MG63 (cell line): ENCODE results near the gene TDG. TPM values are rescaled to one million over a fixed set of nuclear protein-coding genes. Genes with fewer than 3 reads are reported as not detected.

ENCODE experiments used
- DNase-seq: peaks from one replicate; pipeline ENCODE4 v3.0.0-alpha.2; 2020
- H3K27me3 ChIP-seq: fragments of 250-450 bp; sonication (Bioruptor Pico); 2 replicates; pipeline ENCODE4 v1.5.1; 2020; ENCODE audit warnings: mild to moderate bottlenecking, moderate library complexity
- H3K36me3 ChIP-seq: fragments of 250-450 bp; sonication (Bioruptor Pico); 2 replicates; pipeline ENCODE4 v1.5.1; 2020; ENCODE audit warnings: mild to moderate bottlenecking, moderate library complexity
- H3K4me3 ChIP-seq: fragments of 250-450 bp; sonication (Bioruptor Pico); 2 replicates; pipeline ENCODE4 v1.5.1; 2020; ENCODE audit warnings: mild to moderate bottlenecking, moderate library complexity
- H3K9me3 ChIP-seq: fragments of 250-450 bp; sonication (Bioruptor Pico); 2 replicates; pipeline ENCODE4 v1.5.1; 2020; ENCODE audit warnings: mild to moderate bottlenecking, moderate library complexity
- total RNA-seq: library from RNA; depleted of rRNA; stranded (reverse); fragments of >200 nt; shearing (Covaris generic); gene quantifications from 2 replicates; pipeline ENCODE4 v1.2.3, GENCODE V29; 2014; ENCODE audit warnings: low replicate concordance

TDG gene
- total RNA-seq, 1 experiment from 2014 or later = 24.6 TPM

DNA sequence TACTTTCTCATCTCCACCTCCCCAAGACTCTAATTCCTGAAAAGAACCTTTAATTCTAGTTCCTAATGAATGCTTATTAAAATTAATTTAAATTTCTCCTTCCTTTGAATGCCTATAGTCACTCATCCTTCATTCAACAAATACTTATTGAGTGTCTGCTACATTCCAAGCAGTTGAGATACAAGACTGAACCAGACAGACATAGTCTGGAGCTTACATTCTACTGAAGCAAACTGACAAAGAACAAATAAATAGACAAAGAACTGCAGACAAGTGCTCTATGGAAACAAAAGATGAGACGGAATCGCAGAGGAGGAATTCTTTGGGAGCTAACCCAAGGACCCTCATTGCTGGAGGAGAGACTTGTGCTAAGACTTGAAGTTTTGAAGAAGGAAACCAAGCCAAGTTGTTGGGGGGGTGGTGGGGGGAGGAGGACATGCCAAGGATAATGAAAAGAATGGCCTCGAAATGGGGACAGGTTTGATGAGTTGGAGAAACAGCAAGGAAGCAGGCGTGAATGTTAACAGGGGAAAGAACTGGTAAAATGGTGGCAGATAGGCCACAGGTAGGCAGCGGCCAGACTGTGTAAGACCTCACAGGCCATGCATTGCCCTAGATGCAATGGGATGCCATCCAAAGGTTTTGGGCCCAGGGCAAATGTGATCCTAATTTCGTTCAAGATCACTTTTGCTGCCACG lies 9.7 kb upstream of the TDG start:
- Histone ChIP-seq H3K27me3 (no peaks in the 10 kb centered on the region), H3K36me3 (peaks cover 29% of the 10 kb centered on the region), H3K9me3 (no peaks in the 10 kb centered on the region), H3K4me3 (peak overlapping the region; percentile 79)
- DNase-seq = no peak

DNA sequence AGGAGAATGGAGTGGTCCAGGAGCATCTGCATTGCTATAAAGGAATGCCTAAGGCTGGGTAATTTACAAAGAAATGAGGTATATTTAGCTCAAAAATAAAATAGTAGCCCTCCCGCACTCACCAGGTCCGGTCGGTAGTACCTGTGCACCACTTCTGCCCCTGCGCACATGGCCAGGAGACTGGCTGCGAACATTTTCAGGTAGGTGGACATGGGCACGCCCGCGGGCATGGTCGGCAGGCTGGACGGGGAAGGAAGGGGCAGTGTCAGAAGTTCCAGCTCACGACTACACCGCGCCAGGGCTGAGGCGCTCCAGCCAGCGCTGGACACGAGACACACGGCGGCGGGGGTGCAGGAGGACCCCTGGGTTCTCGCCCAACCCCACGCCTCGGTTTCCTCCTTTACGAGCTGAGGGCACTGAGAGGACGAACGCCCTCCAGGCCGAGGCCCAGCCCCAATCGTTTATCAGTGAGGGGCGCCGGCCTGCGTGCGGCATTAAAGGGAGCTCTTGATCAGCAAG lies 9.1 kb upstream of the TDG start:
- DNase-seq = no peak
- Histone ChIP-seq H3K4me3 (peak overlapping the region; percentile 79), H3K36me3 (peaks cover 24% of the 10 kb centered on the region), H3K27me3 (no peaks in the 10 kb centered on the region), H3K9me3 (no peaks in the 10 kb centered on the region)

DNA sequence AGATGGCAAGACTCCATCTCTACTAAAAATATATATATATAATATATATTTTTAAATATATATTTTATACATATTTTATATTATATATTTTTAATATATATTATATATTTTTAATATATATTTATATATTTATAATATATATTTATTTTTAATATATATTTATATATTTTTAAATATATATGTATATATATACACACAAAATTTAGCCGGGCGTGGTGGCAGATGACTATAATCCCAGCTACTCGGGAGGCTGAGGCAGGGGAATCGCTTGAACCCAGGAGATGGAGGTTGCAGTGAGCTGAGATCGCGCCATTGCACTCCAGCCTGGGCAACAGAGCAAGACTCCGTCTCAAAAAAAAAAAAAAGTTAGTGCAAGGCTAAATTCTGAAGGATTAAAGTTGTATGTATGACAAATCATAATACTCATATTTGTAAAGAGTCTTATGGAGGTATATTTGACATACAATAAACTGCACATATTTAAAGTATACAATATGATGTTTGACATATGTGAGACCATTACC lies 7.7 kb upstream of the TDG start:
- DNase-seq = no peak
- Histone ChIP-seq H3K36me3 (peaks cover 23% of the 10 kb centered on the region), H3K4me3 (peak overlapping the region; percentile 79), H3K27me3 (no peaks in the 10 kb centered on the region), H3K9me3 (no peaks in the 10 kb centered on the region)

DNA sequence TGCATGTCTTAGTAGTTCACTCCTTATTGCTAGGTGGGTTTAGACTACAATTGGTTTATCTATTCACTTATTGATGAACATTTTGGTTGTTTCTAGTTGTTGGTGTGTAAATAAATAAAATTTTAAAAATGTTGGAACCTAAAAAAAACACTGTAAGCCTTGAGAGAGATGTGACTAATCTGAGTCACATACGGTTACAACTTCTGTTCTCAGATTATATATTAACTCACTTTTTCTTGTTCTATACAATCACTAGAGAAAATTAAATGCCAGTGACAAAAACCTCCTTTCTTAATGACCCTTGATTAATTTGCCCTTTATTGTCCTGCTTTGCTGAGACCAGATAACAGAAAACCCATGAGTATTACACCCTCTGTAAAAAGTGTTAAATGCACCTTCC lies 7.1 kb upstream of the TDG start:
- H3K4me3 ChIP-seq = no peak overlapping the region
- no peaks in the 10 kb centered on the region for H3K9me3 ChIP-seq
- no peaks in the 10 kb centered on the region for H3K27me3 ChIP-seq
- no peak for DNase-seq
- H3K36me3 ChIP-seq = peaks cover 18% of the 10 kb centered on the region

GRCh38 chr12:103960616-103961227 lies 5.0 kb upstream of the TDG start:
- Histone ChIP-seq H3K4me3 (no peak overlapping the region), H3K36me3 (peaks cover 3% of the 10 kb centered on the region; the same call in 1 of the 2 replicates), H3K9me3 (no peaks in the 10 kb centered on the region), H3K27me3 (no peaks in the 10 kb centered on the region)
- no peak for DNase-seq

GRCh38 chr12:103962493-103962892 lies 3.2 kb upstream of the TDG start:
- no peak for DNase-seq
- Histone ChIP-seq H3K36me3 (0 out of 2 replicates have a peak, but pooled peaks cover 3% of the 10 kb centered on the region), H3K9me3 (no peaks in the 10 kb centered on the region), H3K4me3 (no peak overlapping the region), H3K27me3 (no peaks in the 10 kb centered on the region)

DNA sequence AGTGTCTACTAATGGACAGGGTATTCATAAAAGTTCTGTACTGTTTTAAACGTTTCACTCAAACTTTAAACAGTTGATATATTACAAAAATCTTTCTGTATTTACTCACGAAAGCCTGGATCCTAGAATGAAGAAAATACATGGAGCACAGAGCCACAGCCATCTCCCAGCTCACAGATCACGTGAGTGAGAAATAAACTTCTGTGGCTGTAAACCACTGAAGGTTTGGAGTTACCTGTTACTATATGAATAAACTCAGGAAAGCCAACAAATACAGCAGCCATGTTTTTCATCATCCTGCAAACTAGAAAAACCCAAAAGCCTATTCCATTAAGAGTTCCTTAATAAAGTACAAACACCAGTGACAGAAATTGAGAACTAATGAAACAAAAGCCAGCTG lies 867 bp upstream of the TDG start:
- peak overlapping the region; percentile 82 for H3K4me3 ChIP-seq
- H3K27me3 ChIP-seq = no peaks in the 10 kb centered on the region
- no peak for DNase-seq
- H3K9me3 ChIP-seq = no peaks in the 10 kb centered on the region
- peaks cover 14% of the 10 kb centered on the region; the same call in 1 of the 2 replicates for H3K36me3 ChIP-seq

GRCh38 chr12:103965255-103965589 lies 450 bp upstream of the TDG start:
- H3K9me3 ChIP-seq = no peaks in the 10 kb centered on the region
- no peak for DNase-seq
- no peaks in the 10 kb centered on the region for H3K27me3 ChIP-seq
- peaks cover 17% of the 10 kb centered on the region; the same call in 1 of the 2 replicates for H3K36me3 ChIP-seq
- peak overlapping the region; percentile 82 for H3K4me3 ChIP-seq

DNA sequence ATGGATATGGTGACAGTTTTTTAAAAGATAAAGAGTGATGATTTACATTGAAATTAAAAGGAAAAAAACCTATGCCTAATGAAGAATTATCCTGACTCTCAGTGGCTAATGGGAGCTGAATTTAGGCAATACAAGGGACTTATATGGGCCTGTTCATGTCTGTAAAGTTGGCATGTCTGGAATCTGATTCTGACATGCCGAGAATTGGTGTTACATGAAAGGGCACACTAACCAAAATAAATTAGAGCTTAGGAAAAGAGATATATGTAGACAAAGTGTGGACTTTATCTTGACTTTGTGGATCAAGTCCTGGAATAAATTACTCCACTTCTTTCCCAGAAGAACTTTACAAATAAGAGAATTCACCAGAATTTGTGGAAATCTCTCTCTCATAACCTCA lies 1.1 kb downstream of the TDG start:
- DNase-seq = no peak
- peaks cover 20% of the 10 kb centered on the region for H3K36me3 ChIP-seq
- peak overlapping the region; percentile 82 for H3K4me3 ChIP-seq
- no peaks in the 10 kb centered on the region for H3K9me3 ChIP-seq
- H3K27me3 ChIP-seq = no peaks in the 10 kb centered on the region

GRCh38 chr12:103969391-103969790 lies 3.7 kb downstream of the TDG start:
- Histone ChIP-seq H3K36me3 (peaks cover 18% of the 10 kb centered on the region), H3K9me3 (no peaks in the 10 kb centered on the region), H3K4me3 (no peak overlapping the region), H3K27me3 (no peaks in the 10 kb centered on the region)
- DNase-seq = no peak

DNA sequence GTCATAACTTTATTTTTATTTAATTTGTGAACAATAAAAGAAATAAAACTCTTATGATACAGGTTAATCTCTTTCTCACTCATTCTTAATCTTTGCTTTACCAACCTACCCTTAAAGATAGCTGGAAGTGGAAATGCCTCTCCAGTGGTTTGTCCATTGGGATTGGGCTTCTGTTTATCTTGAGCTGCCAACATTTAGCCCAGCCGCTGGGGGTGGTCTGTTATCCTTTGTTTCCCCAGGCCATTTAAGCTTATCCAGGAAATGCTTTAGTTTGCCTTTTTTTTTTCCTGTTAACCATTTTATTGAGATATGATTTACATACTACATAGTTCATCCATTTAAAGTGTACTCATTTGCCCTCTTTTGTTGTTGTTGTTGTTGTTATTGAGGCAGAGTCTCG lies 8.2 kb downstream of the TDG start:
- no peaks in the 10 kb centered on the region for H3K27me3 ChIP-seq
- no peak for DNase-seq
- H3K9me3 ChIP-seq = no peaks in the 10 kb centered on the region
- peaks cover 41% of the 10 kb centered on the region for H3K36me3 ChIP-seq
- H3K4me3 ChIP-seq = no peak overlapping the region

DNA sequence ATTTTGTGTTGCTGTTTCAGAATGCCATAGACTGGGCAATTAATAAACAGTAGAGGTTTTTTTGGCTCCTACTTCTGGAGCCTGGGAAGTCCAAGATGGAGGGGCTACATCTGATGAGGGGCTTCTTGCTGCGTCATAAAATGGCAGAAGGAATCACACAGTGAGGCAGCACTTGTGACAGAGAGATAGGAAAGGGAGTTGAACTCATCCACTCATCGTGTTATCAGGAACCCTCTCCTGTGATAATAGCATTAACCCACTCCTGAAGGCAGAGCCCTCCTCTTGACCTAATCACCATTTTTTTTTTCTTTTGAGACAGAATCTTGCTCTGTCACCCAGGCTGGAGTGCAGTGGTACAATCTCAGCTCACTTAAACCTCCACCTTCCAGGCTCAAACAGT lies 9.7 kb downstream of the TDG start:
- no peaks in the 10 kb centered on the region for H3K9me3 ChIP-seq
- no peaks in the 10 kb centered on the region for H3K27me3 ChIP-seq
- DNase-seq = no peak
- H3K36me3 ChIP-seq = peaks cover 42% of the 10 kb centered on the region
- no peak overlapping the region for H3K4me3 ChIP-seq

DNA sequence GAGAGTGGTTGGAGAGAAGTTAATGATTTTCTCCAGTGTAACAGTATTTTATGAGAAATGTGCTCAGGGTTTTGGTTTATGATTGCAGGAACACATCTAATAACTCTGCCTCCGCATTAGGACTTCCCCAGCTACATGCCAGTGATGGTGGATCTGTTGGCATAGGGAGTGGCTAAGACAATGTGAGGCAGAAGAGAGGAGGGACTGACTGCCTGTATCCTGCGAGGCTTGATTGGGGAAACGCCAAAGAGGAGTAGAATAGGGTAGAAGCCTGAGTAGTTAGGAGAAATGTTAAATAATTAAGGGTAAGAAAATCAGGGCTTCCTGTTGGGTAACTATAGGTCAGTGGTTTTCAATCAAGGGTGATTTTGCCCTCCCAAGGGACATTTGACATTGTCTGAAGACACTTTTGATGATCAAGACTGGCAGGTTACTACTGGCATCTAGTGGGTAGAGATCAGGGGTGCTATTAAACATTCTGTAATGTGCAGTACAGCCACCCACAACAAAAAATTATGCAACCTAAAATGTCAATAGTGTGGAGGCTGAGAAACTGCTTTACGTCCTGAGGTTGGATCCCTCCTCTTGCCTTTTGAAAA lies 12.8 kb downstream of the TDG start:
- H3K4me3 ChIP-seq = no peak overlapping the region
- H3K27me3 ChIP-seq = no peaks in the 10 kb centered on the region
- no peak for DNase-seq
- H3K36me3 ChIP-seq = peaks cover 60% of the 10 kb centered on the region
- H3K9me3 ChIP-seq = no peaks in the 10 kb centered on the region

DNA sequence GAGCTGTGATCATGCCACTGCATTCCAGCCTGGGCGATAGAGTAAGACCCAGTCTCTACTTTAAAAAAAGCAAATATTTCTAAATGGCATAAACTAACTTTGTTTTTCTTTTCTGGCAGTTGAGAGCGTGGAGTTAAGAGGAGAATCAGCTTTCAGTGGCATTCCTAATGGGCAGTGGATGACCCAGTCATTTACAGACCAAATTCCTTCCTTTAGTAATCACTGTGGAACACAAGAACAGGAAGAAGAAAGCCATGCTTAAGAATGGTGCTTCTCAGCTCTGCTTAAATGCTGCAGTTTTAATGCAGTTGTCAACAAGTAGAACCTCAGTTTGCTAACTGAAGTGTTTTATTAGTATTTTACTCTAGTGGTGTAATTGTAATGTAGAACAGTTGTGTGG lies 21.2 kb downstream of the TDG start:
- Histone ChIP-seq H3K4me3 (no peak overlapping the region), H3K36me3 (peaks cover 60% of the 10 kb centered on the region), H3K9me3 (no peaks in the 10 kb centered on the region), H3K27me3 (no peaks in the 10 kb centered on the region)
- DNase-seq = no peak

GRCh38 chr12:103994235-103994634 lies 28.6 kb downstream of the TDG start:
- H3K36me3 ChIP-seq = peaks cover 7% of the 10 kb centered on the region
- no peaks in the 10 kb centered on the region for H3K27me3 ChIP-seq
- no peaks in the 10 kb centered on the region for H3K9me3 ChIP-seq
- DNase-seq = no peak
- H3K4me3 ChIP-seq = no peak overlapping the region

GRCh38 chr12:103996595-103996994 lies 30.9 kb downstream of the TDG start:
- H3K36me3 ChIP-seq = no peaks in the 10 kb centered on the region
- DNase-seq = no peak
- H3K27me3 ChIP-seq = no peaks in the 10 kb centered on the region
- H3K9me3 ChIP-seq = no peaks in the 10 kb centered on the region
- no peak overlapping the region for H3K4me3 ChIP-seq

DNA sequence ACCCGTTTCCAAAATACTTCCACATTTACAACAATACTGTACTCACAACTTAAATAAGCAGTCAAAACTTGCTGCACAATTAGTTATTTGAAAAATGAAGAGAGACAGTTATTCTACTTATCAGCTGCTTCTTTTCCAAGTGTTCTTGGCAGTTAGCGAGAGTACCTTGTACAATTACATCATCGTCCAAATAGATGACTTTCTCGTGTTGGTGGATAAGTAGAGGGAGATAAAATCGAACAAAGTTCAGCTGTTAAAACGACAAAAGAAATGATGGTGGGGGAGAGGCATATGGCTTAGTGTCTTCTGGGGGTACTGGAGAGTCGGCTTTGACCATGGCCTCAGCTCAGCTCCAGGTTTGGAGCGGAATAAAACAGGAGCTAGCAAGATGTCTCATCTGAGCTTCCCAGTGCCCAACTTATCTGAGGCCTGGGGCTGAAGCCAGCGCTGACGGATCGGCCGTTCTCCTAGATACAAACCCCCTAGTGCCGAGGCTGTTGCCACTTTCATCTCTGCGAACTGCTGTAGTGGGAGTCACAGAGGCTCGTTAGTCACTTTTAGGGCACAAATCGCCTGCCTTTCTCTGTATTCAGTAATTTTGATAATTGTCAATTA lies 31.7 kb downstream of the TDG start:
- H3K36me3 ChIP-seq = no peaks in the 10 kb centered on the region
- no peak overlapping the region for H3K4me3 ChIP-seq
- H3K27me3 ChIP-seq = no peaks in the 10 kb centered on the region
- no peak for DNase-seq
- no peaks in the 10 kb centered on the region for H3K9me3 ChIP-seq
